GM13976 (cell line): ENCODE results near the gene CCDC85C.

Experiments used
- DNase-seq: peaks from one replicate; pipeline ENCODE4 v3.0.0; 2012; ENCODE audit warnings: low spot score
- CTCF ChIP-seq: IDR thresholded peaks from 2 replicates; pipeline ENCODE4 v1.5.1; 2012; ENCODE audit warnings: borderline replicate concordance, mild to moderate bottlenecking; ENCODE audit not compliant: insufficient read depth; ENCODE audit errors: extremely low read depth, missing control alignments, control extremely low read depth
- in situ Hi-C: fragments of 300-500 bp; cut with MboI; formaldehyde crosslinking; loops from one replicate; pipeline ENCODE4 v1.12.0; 2022; ENCODE audit warnings: low sequenced_read_pairs, mixed read lengths, inconsistent platforms; ENCODE audit not compliant: unreplicated experiment

Gene CCDC85C

GRCh38 chr14:99509871-99510555, 94.0 kb downstream of the CCDC85C start:
- in situ Hi-C loops, result no loop called here
- no peak for TF ChIP-seq CTCF
- DNase-seq, result peak; percentile 24

GRCh38 chr14:99508896-99509629, 94.9 kb downstream of the CCDC85C start:
- TF ChIP-seq CTCF, result no peak
- DNase-seq, result no peak
- in situ Hi-C loops, result no loop called here

GRCh38 chr14:99507860-99508640, 96.0 kb downstream of the CCDC85C start:
- DNase-seq, result no peak
- TF ChIP-seq CTCF, result no peak
- in situ Hi-C loops, result no loop called here

GRCh38 chr14:99506276-99506675, 97.7 kb downstream of the CCDC85C start:
- DNase-seq, result no peak
- in situ Hi-C loops, result no loop called here
- no peak for TF ChIP-seq CTCF

GRCh38 chr14:99505089-99505488, 98.9 kb downstream of the CCDC85C start:
- no peak for TF ChIP-seq CTCF
- no peak for DNase-seq
- in situ Hi-C loops, result no loop called here

GRCh38 chr14:99503848-99504453, 100.1 kb downstream of the CCDC85C start:
- TF ChIP-seq CTCF, result no peak
- no peak for DNase-seq
- in situ Hi-C loops, result no loop called here
